Effector memory CD8-positive, alpha-beta T cell (primary cell): ENCODE data around the gene RAP1GAP2.
"Not testable (repeated sequence)": the region's sequence is repeated elsewhere in the genome, so short reads cannot be mapped to it uniquely, and the experiment has no call there.

Source experiments
- ATAC-seq: fragments of 150-1000 bp; cut with Tn5 transposase; replicated peaks from 2 replicates; pipeline ENCODE4 v1.10.0; 2021; ENCODE audit warnings: mild to moderate bottlenecking, moderate library complexity
- DNase-seq, 3 experiments: peaks; one replicate each; pipeline ENCODE4 v3.0.0; 2021
- H3K27ac Mint-ChIP-seq, 2 donors: one replicate each; pipeline ENCODE4 v1.8.0; 2022; ENCODE audit warnings: mild to moderate bottlenecking in 2 of 2, mixed read lengths in 2 of 2, moderate library complexity in 2 of 2
- H3K27me3 Mint-ChIP-seq, 2 donors: one replicate each; pipeline ENCODE4 v1.8.0; 2022; ENCODE audit warnings: mixed read lengths in 2 of 2
- H3K36me3 Mint-ChIP-seq: one replicate; pipeline ENCODE4 v1.8.0; 2022; ENCODE audit warnings: mild to moderate bottlenecking, moderate library complexity, mixed read lengths; ENCODE audit not compliant: insufficient read depth
- H3K4me1 Mint-ChIP-seq, 2 donors: one replicate each; pipeline ENCODE4 v1.8.0; 2022; ENCODE audit warnings: low read depth in 2 of 2, mixed read lengths in 2 of 2
- H3K4me3 Mint-ChIP-seq, 2 donors: one replicate each; pipeline ENCODE4 v1.8.0; 2022; ENCODE audit warnings: mild to moderate bottlenecking in 2 of 2, mixed read lengths in 2 of 2, moderate library complexity in 2 of 2
- H3K9me3 Mint-ChIP-seq, 2 donors: one replicate each; pipeline ENCODE4 v1.8.0; 2022; ENCODE audit warnings: mixed read lengths in 2 of 2

RAP1GAP2 gene

DNA sequence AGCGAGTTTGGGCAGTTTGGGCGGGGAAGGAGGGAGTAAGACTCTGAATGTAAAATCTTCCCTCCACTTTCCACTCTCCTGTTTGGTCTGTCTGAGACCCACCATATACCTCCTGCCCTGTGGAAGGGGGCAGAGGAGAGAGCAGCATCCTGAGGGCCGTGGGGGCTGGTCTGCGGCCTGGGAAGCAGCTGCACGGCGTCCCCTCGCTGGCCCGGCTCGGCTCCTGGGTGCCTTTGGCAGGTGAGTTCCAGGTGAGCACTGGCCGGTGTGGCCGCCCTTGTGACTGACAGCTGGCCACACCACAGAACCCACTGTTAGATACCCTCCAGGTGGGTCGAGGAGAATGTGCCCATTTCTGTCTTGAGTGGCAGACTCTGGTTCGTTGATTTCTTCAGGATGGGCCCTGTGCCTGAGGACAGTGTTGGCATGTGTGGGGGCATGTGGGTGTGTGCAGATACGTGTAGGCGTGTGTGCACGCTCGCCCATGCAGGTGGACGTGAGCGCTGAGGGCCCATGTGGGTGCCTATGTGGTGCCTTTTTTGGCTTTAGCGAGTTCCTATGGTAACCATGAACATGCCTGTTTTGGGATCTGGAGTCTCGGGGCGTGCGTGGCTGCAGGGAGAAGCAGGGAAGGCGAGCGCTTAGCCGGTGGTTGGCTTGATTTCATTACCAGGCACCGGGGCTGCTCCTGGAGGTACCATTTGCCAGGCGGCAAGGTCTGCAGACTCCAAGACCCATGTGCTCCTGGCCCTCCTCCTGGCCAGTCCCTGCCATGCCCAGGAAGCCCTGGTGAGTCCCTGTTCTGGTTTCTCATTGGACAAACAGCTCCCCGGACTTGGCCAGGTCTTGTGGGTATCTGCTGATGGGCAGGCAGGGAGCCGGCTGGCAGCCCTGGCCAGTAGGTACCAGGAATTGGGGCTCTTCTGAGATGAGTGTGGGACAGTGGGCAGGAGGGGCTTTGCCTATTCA, 12.4 kb downstream of the RAP1GAP2 start:
- Mint-ChIP-seq H3K9me3 (no peaks in the 10 kb centered on the region), H3K4me1 (peaks cover 43 to 64% of the 10 kb centered on the region in 2 donors), H3K4me3 (no peak overlapping the region), H3K27ac (no peak overlapping the region), H3K27me3 (no peaks in the 10 kb centered on the region), H3K36me3 (peaks cover 30% of the 10 kb centered on the region)
- DNase-seq (no peak), ATAC-seq (no peak)

DNA sequence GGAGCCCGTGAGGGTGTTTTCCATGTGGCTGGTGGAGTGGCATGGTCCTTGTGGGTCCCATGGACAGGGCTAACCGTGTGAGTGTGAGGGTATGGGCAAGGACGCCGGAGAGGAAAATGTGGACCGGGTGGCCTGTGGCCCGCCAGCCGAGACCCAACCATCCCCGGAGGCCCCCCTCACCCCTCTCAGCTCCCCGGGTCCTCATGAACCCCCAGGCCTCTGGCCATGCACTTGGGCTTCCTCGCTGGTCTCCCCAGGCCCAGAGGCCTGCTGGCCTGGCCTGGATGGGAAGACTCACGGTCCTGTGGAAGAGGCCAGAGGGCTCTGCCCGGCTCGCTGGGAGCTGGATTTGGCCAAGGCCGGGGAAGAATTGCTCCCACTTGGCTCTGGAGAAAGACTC, 13.1 kb downstream of the RAP1GAP2 start:
- Mint-ChIP-seq H3K36me3 (peaks cover 28% of the 10 kb centered on the region), H3K4me3 (no peak overlapping the region), H3K4me1 (peaks cover 49 to 65% of the 10 kb centered on the region in 2 donors), H3K27me3 (no peaks in the 10 kb centered on the region), H3K9me3 (no peaks in the 10 kb centered on the region), H3K27ac (no peak overlapping the region)
- DNase-seq (no peak), ATAC-seq (no peak)

DNA sequence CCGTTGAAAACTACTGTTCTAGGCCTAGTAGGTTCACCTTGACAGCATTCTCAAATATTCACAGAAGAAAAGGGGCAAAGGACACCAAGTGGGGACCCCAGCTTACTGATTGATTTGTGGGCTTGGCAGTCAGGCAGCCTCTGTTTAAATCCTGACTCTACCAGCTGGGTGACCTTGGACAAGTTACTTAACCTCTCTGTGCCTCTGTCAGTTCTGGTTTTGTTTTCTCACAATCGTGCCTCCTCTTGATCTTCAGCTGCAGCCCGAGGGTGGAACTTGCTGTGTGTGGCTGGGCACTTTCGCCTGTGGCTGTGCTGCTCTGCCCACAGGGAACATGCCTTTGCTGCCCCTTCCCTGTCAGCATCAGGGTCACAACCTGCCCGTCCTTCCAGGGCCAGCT, 17.8 kb downstream of the RAP1GAP2 start:
- Mint-ChIP-seq H3K27ac (peak overlapping the region; percentile 90 to 93), H3K36me3 (peaks cover 30% of the 10 kb centered on the region), H3K9me3 (no peaks in the 10 kb centered on the region), H3K4me1 (peaks cover 39 to 46% of the 10 kb centered on the region in 2 donors), H3K27me3 (no peaks in the 10 kb centered on the region), H3K4me3 (peak overlapping the region; percentile 83 to 87)
- DNase-seq: peak in 2 of 3 experiments; percentile 22 to 43
- peak; percentile 5 for ATAC-seq

DNA sequence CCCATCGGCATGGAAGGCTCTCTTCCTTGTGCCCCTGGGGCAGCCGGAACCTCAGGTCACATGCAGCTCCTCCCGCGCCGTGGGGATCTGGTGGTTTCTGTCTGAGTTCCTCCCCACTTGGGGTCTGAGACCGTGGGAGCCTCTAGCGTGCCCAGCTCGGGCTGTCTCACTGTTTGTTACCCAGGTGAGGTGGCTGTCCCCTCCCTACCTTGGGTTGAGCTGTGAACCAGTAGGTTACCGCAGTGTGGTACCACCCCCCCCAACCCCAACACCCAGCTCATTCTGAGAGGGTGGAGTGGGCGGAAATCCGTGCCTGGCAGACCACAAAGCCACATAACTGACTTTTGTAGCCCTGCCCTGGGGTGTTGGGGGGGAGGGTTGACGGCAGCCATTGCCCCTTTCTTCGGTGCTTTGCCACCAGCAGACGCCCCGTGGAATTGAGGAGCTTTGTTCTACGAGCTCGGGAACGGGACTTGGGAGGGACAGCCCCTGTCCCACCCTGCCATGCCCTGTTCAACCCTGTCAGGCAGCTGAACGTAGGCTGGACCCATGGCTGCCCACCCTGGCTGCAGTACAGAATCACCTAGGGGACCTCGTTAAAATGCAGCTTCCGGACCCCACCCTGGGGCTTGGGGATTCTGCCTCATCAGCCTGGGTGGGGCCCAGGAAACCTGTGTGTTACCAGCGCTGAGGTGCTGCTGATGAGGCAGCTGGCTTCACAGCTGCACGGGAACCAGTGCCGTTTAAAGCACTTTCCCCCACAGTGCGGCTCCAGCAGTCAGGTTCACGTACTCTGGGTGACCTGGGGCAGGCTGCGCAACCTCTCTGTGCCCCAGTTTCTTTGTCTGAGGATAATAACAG, 18.5 kb downstream of the RAP1GAP2 start:
- H3K27me3 Mint-ChIP-seq: no peaks in the 10 kb centered on the region
- peak overlapping the region; percentile 83 to 87 for H3K4me3 Mint-ChIP-seq
- no peaks in the 10 kb centered on the region for H3K9me3 Mint-ChIP-seq
- peaks cover 26% of the 10 kb centered on the region for H3K36me3 Mint-ChIP-seq
- H3K4me1 Mint-ChIP-seq: peaks cover 41 to 44% of the 10 kb centered on the region in 2 donors
- DNase-seq (peak; percentile 93 to 96 (median 95)), ATAC-seq (peak; percentile 81)
- H3K27ac Mint-ChIP-seq: peak overlapping the region; percentile 90 to 93

DNA sequence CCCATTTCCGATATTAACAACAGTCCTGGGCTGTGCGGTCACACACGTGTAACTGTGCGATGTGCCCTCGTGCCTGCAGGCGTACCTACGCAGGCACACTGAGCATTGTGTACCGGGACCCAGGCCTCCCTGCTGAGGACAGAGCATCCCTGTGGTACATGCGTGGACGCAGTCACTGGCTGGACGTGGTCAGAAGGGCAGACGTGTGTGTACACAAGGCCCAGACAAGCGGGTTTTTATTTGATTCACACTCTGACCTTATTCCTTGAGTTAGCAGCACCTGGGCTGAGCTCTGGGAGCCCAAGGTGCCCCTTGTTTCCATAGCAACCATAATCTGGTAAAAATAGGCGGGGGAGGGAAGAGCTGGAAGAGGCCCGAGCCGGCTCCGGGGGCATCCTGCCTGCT, 19.5 kb downstream of the RAP1GAP2 start:
- peak in 1 of 3 experiments; percentile 23 for DNase-seq
- Mint-ChIP-seq H3K36me3 (peaks cover 29% of the 10 kb centered on the region), H3K9me3 (no peaks in the 10 kb centered on the region), H3K27me3 (no peaks in the 10 kb centered on the region), H3K27ac (peak overlapping the region in 1 of 2 donors; percentile 81), H3K4me1 (peaks cover 41 to 43% of the 10 kb centered on the region in 2 donors), H3K4me3 (peak overlapping the region; percentile 83 to 87)
- ATAC-seq: no peak

- Mint-ChIP-seq H3K27ac (no peak overlapping the region), H3K36me3 (peaks cover 31% of the 10 kb centered on the region), H3K4me3 (no peak overlapping the region), H3K4me1 (peaks cover 34% of the 10 kb centered on the region in 2 donors), H3K27me3 (no peaks in the 10 kb centered on the region), H3K9me3 (no peaks in the 10 kb centered on the region)
- no peak for DNase-seq
- ATAC-seq: no peak
These were observed 20.4 kb downstream of the RAP1GAP2 start for GRCh38 chr17:2816688-2817087.

DNA sequence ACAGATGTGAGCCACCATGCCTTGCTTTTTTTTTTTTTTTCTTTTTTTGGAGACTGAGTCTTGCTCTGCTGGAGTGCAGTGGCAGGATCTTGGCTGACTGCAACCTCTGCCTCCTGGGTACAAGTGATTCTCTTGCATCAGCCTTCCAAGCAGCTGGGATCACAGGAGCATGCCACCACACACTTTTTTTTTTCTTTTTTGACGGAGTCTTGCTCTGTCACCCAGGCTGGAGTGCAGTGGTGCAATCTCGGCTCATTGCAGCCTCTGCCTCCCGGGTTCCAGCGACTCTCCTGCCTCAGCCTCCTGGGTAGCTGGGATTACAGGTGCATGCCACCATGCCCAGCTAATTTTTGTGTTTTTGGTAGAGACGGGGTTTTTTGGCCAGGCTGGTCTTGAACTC, 23.1 kb downstream of the RAP1GAP2 start:
- peaks cover 16 to 18% of the 10 kb centered on the region in 2 donors for H3K4me1 Mint-ChIP-seq
- ATAC-seq, H3K27ac Mint-ChIP-seq, H3K27me3 Mint-ChIP-seq, H3K9me3 Mint-ChIP-seq, DNase-seq: not testable (repeated sequence)
- H3K36me3 Mint-ChIP-seq: peaks cover 31% of the 10 kb centered on the region
- peak overlapping the region in 1 of 2 donors; percentile 25 for H3K4me3 Mint-ChIP-seq

GRCh38 chr17:2819921-2820501, 23.8 kb downstream of the RAP1GAP2 start:
- H3K4me1 Mint-ChIP-seq: peaks cover 15 to 19% of the 10 kb centered on the region in 2 donors
- H3K4me3 Mint-ChIP-seq: peak overlapping the region in 1 of 2 donors; percentile 25
- no peak for DNase-seq
- H3K36me3 Mint-ChIP-seq: peaks cover 25% of the 10 kb centered on the region
- H3K9me3 Mint-ChIP-seq: no peaks in the 10 kb centered on the region
- H3K27me3 Mint-ChIP-seq: no peaks in the 10 kb centered on the region
- H3K27ac Mint-ChIP-seq: no peak overlapping the region
- no peak for ATAC-seq

DNA sequence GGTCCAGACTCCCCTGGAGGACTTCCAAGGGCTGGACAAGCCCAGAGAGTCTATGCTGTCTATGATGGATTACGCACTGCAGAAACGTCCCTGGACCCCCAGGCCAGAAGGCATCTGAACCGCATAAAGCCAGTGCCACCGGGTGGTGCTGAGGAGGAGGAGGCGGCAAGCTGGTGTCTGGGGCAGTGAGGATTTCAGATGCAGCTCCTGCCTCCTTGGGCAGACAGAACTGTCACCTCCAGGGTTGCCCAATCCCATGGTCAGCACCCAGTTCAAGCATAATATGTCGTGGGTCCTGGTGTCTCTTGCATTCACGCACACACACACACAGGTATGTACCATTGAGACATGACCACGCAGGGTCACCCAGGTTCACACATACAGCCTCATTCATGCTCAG, 25.6 kb downstream of the RAP1GAP2 start:
- Mint-ChIP-seq H3K9me3 (no peaks in the 10 kb centered on the region), H3K4me1 (peaks cover 19 to 23% of the 10 kb centered on the region in 2 donors), H3K4me3 (no peak overlapping the region), H3K36me3 (peaks cover 21% of the 10 kb centered on the region), H3K27me3 (no peaks in the 10 kb centered on the region), H3K27ac (no peak overlapping the region)
- DNase-seq (no peak), ATAC-seq (no peak)

- Mint-ChIP-seq H3K9me3 (no peaks in the 10 kb centered on the region), H3K36me3 (peaks cover 21% of the 10 kb centered on the region), H3K4me3 (no peak overlapping the region), H3K27me3 (no peaks in the 10 kb centered on the region), H3K27ac (no peak overlapping the region), H3K4me1 (peaks cover 22 to 26% of the 10 kb centered on the region in 2 donors)
- no peak for ATAC-seq
- DNase-seq: no peak
These were observed 26.1 kb downstream of the RAP1GAP2 start for GRCh38 chr17:2822358-2822757.

DNA sequence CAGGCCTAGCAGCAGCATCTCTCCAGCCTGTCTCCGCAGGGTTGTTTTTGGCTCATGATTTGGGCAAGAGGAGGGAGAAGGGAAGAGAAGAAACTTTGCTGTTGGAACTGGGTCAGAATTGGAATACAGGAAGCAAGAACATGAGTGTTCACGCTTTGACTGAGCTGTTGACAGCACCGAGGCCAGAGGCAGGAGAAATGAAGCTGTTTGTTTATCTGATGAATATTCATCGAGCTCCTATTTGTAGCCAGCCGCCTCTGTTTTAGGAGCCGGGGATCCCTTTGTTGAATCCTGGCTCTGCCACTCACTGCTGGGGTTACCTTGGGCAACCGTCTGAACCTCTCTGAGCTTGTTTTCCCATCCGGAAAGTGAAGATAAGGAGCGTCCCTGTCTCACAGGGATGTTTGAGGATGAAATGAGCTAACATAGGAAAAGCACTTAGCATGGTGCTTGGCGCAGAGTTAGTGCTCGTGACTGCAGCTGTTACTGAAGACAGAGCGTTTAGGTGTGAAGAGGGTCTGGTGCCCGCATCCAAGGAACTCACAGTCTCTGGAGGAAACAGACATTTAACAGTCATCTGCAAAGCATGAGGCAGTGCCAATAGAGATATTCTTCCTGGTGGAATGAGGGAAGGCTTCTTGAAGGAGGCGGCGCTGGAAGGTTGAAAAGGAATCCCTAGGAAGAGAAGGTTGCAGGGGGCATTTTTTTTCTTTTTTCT, 29.2 kb downstream of the RAP1GAP2 start:
- no peaks in the 10 kb centered on the region for H3K27me3 Mint-ChIP-seq
- ATAC-seq: no peak

DNA sequence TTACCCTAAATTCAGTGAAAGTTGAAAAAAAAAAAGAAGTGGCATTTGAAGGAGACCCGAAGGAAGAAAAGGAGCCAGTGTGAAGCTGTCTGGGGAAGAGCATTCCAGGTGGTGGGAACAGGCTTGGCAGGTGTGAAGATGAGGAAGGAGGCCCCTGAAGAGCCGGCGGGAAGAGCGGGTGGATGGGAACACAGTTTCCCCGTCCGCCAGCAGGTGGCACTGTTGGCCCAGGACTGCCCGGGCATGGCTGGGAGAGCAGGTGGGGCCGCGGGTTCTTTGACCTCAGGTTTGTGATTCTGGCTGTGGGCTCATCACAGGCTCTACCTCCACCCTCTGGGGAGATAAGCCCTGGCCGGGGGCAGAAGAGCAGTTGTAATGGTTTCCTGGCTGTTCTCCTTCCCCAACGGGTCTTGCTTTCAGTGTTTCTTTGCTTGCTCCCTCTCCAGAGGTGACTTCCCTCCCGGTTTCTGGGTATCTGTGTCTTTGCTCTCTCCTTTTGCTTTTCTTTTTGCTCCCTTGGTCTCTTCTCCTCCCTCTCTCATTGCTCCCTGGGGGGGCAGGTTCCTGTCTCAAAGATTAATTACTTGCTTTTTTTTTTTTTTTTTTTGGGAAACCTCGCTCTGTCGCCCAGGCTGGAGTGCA, 32.3 kb downstream of the RAP1GAP2 start:
- DNase-seq (peak; percentile 77 to 78 (median 77)), ATAC-seq (peak; percentile 97)
- Mint-ChIP-seq H3K36me3 (peaks cover 19% of the 10 kb centered on the region), H3K4me1 (peaks cover 32 to 42% of the 10 kb centered on the region in 2 donors), H3K27ac (no peak overlapping the region), H3K9me3 (no peaks in the 10 kb centered on the region), H3K4me3 (peak overlapping the region; percentile 15 to 47), H3K27me3 (no peaks in the 10 kb centered on the region)

More for the DNA sequence above, 29.2 kb downstream of the RAP1GAP2 start:
- DNase-seq: no peak
- no peaks in the 10 kb centered on the region for H3K9me3 Mint-ChIP-seq
- H3K36me3 Mint-ChIP-seq: peaks cover 25% of the 10 kb centered on the region
- no peak overlapping the region for H3K4me3 Mint-ChIP-seq
- H3K27ac Mint-ChIP-seq: peak overlapping the region in 1 of 2 donors; percentile 57
- peaks cover 33 to 40% of the 10 kb centered on the region in 2 donors for H3K4me1 Mint-ChIP-seq
